Psoas muscle (tissue), 8 donors: ENCODE results near the gene ULBP1. TPM values are rescaled to one million over a fixed set of nuclear protein-coding genes. Genes with fewer than 3 reads are reported as not detected.

Source experiments
- ATAC-seq, 4 donors: fragments of 200-7000 bp; cut with Tn5 transposase; one replicate each; pipeline ENCODE4 v1.9.1; 2020; ENCODE audit warnings: moderate library complexity in 3 of 4, mild to moderate bottlenecking in 2 of 4
- DNase-seq, 2 donors: peaks; one replicate each; pipeline ENCODE4 v3.0.0-alpha.2; 2020
- H3K27ac ChIP-seq: fragments of 200-600 bp; one replicate; pipeline ENCODE4 v1.8.0; 2022
- H3K27me3 ChIP-seq, 3 donors: fragments of 200-600 bp in 1 of 3; one replicate each; pipeline versions ENCODE4 v1.6.1 to v1.8.0; 2013 to 2022; ENCODE audit warnings: low read length in 2 of 3, mild to moderate bottlenecking in 2 of 3, moderate library complexity in 1 of 3; ENCODE audit not compliant: insufficient read depth in 3 of 3
- H3K36me3 ChIP-seq, 2 donors: fragments of 200-600 bp in 1 of 2; one replicate each; pipeline versions ENCODE4 v1.6.1 to v1.8.0; 2013 to 2022; ENCODE audit warnings: low read depth in 1 of 2, mild to moderate bottlenecking in 1 of 2, moderate library complexity in 1 of 2; ENCODE audit not compliant: insufficient read depth in 1 of 2
- H3K4me1 ChIP-seq: fragments of 200-600 bp; one replicate; pipeline ENCODE4 v1.8.0; 2022
- H3K4me3 ChIP-seq: fragments of 200-600 bp; one replicate; pipeline ENCODE4 v1.8.0; 2022; ENCODE audit warnings: mild to moderate bottlenecking
- H3K9me3 ChIP-seq: fragments of 200-600 bp; one replicate; pipeline ENCODE4 v1.8.0; 2022
- CTCF ChIP-seq: fragments of 200-600 bp; IDR thresholded peaks from one replicate; pipeline ENCODE4 v1.8.0; 2022; ENCODE audit warnings: antibody characterized with exemption
- WGBS, 3 donors: extraction: QIAGEN DNeasy Blood & Tissue Kit; methylation state at CpG; one replicate each; pipeline versions ENCODE4 v1.1.6 to v1.1.7; 2013; 5-methylcytosine and 5-hydroxymethylcytosine counted together
- intact Hi-C, 2 donors: fragments of 100-400 bp; cut with DNase I; formaldehyde crosslinking; loops; one replicate each; pipeline versions ENCODE4 v1.11.0 to v1.14.2; 2022
- polyA plus RNA-seq, 3 donors: library from polyadenylated mRNA; stranded (reverse); fragments of 200-250 nt; gene quantifications; one replicate each; pipeline ENCODE4 v1.2.3, GENCODE V29; 2013
- total RNA-seq, 4 donors: library from RNA; stranded (reverse); fragmentation: NEBNext Ultra II Directional in 2 of 4; extraction: Animal tissue kit (Norgen Biotek cat#: 25700) in 2 of 4; gene quantifications; one replicate each; pipeline versions ENCODE4 v1.2.1 to v1.2.4, GENCODE V29; 2021 to 2023
- donor health status: healthy with polysubstance abuse.
- donor health status: DM: no; HTN: no; CAD: no; lungs with moderate emphysema.
- donor health status: Bipolar disorder and iron deficiency.
- donor health status: healthy.
- donor health status: DM: yes; HTN: yes; CAD: no.
- donor health status: DM: no; HTN: no; CAD: no.
- donor health status: DM: no; HTN: no; CAD: no.
- donor health status: DM: yes; HTN: yes; CAD: no.

Gene ULBP1
- total and polyA plus RNA-seq, 7 donors = 0.03 to 0.12 (median 0.10) TPM

GRCh38 chr6:149960488-149960887 lies 3.3 kb upstream of the ULBP1 start:
- H3K27ac ChIP-seq = no peak overlapping the region
- H3K4me1 ChIP-seq = peaks cover 7% of the 10 kb centered on the region
- H3K36me3 ChIP-seq = no peaks in the 10 kb centered on the region
- intact Hi-C loops = no loop called here
- TF ChIP-seq CTCF = no peak
- no peak for DNase-seq
- no peaks in the 10 kb centered on the region for H3K9me3 ChIP-seq
- no peak for ATAC-seq
- peaks cover 0 to 80% (median 20%) of the 10 kb centered on the region in 3 donors for H3K27me3 ChIP-seq
- 73 to 80% (median 80%) methylated on average over 6 of the region's 6 CpGs for WGBS, 3 donors
- no peak overlapping the region for H3K4me3 ChIP-seq

GRCh38 chr6:149961728-149962425 lies 1.9 kb upstream of the ULBP1 start:
- peaks cover 7% of the 10 kb centered on the region for H3K4me1 ChIP-seq
- DNase-seq (no peak), ATAC-seq (no peak)
- TF ChIP-seq CTCF = no peak
- 69 to 76% (median 74%) methylated on average over 6 of the region's 6 CpGs for WGBS, 3 donors
- intact Hi-C loops = no loop called here
- no peak overlapping the region for H3K4me3 ChIP-seq
- H3K27me3 ChIP-seq = peaks cover 0 to 81% (median 23%) of the 10 kb centered on the region in 3 donors
- H3K36me3 ChIP-seq = no peaks in the 10 kb centered on the region
- H3K27ac ChIP-seq = no peak overlapping the region
- no peaks in the 10 kb centered on the region for H3K9me3 ChIP-seq

GRCh38 chr6:149962461-149963211 lies 1.1 kb upstream of the ULBP1 start:
- Histone ChIP-seq H3K36me3 (no peaks in the 10 kb centered on the region), H3K27me3 (peaks cover 0 to 80% (median 26%) of the 10 kb centered on the region in 3 donors), H3K27ac (no peak overlapping the region), H3K4me3 (no peak overlapping the region), H3K4me1 (peaks cover 7% of the 10 kb centered on the region), H3K9me3 (no peaks in the 10 kb centered on the region)
- DNase-seq (no peak), ATAC-seq (peak in 1 of 4 donors; percentile 24)
- WGBS, 3 donors = 65 to 79% (median 69%) methylated on average over 6 to 7 of the region's 7 CpGs
- no peak for TF ChIP-seq CTCF
- intact Hi-C loops = no loop called here

GRCh38 chr6:149963212-149963461 lies 606 bp upstream of the ULBP1 start:
- Histone ChIP-seq H3K27ac (no peak overlapping the region), H3K27me3 (peaks cover 0 to 79% (median 26%) of the 10 kb centered on the region in 3 donors), H3K36me3 (no peaks in the 10 kb centered on the region), H3K4me1 (peaks cover 7% of the 10 kb centered on the region), H3K9me3 (no peaks in the 10 kb centered on the region), H3K4me3 (peak overlapping the region; percentile 64)
- TF ChIP-seq CTCF = no peak
- peak in 1 of 4 donors; percentile 7 for ATAC-seq
- no peak for DNase-seq
- WGBS, 3 donors = 20 to 30% (median 25%) methylated on average over 8 of the region's 8 CpGs
- intact Hi-C loops = no loop called here
